ENCODE results near the gene SVOPL.

SVOPL gene

GRCh38 chr7:138662076-138662990 lies 38.8 kb downstream of the SVOPL start:
- no peak for FAIRE-seq

GRCh38 chr7:138661069-138661635 lies 40.0 kb downstream of the SVOPL start:
- DNase-seq (ENCODE audit: insufficient read length, low spot score) (no peak), FAIRE-seq (no peak)

More at GRCh38 chr7:138662076-138662990, 38.8 kb downstream of the SVOPL start:
- DNase-seq (ENCODE audit: insufficient read length, low spot score) = no peak

- no peak for FAIRE-seq
- no peak for DNase-seq (ENCODE audit: insufficient read length, low spot score)
Measured at GRCh38 chr7:138658889-138659288, 42.3 kb downstream of the SVOPL start.

DNA sequence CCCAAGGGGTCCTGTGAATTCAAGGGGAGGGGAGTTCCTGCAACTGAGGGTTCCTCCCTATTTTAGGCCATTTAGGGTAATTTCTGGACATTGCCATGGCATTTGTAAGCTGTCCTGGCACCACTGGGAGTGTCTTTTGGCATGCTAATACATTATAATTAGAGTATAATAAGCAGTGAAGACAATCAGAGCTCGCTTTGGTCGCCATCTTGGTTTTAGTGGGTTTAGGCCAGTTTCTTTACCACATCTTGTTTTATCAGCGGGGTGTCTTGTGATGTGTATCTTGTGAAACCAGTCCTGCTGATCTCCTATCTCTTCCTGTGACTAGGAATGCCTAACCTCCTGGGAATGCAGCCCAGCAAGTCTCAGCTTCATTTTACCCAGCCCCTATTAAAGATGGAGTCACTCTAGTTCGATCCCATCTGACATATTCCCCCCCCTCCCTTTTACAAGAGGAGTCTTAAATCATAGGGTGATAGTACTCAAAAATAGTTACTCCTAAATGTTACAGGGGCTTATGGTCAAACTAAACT lies 43.2 kb downstream of the SVOPL start:
- no peak for DNase-seq (ENCODE audit: insufficient read length, low spot score)
- FAIRE-seq = no peak

GRCh38 chr7:138656952-138657351 lies 44.2 kb downstream of the SVOPL start:
- DNase-seq (ENCODE audit: insufficient read length, low spot score) (no peak), FAIRE-seq (no peak)

GRCh38 chr7:138654616-138655015 lies 46.5 kb downstream of the SVOPL start:
- FAIRE-seq = no peak
- DNase-seq (ENCODE audit: insufficient read length, low spot score) = no peak

GRCh38 chr7:138649506-138649905 lies 51.7 kb downstream of the SVOPL start:
- FAIRE-seq (no peak), DNase-seq (ENCODE audit: insufficient read length, low spot score) (no peak)

GRCh38 chr7:138645284-138645683 lies 55.9 kb downstream of the SVOPL start:
- DNase-seq (ENCODE audit: insufficient read length, low spot score) = no peak
- FAIRE-seq = no peak

DNA sequence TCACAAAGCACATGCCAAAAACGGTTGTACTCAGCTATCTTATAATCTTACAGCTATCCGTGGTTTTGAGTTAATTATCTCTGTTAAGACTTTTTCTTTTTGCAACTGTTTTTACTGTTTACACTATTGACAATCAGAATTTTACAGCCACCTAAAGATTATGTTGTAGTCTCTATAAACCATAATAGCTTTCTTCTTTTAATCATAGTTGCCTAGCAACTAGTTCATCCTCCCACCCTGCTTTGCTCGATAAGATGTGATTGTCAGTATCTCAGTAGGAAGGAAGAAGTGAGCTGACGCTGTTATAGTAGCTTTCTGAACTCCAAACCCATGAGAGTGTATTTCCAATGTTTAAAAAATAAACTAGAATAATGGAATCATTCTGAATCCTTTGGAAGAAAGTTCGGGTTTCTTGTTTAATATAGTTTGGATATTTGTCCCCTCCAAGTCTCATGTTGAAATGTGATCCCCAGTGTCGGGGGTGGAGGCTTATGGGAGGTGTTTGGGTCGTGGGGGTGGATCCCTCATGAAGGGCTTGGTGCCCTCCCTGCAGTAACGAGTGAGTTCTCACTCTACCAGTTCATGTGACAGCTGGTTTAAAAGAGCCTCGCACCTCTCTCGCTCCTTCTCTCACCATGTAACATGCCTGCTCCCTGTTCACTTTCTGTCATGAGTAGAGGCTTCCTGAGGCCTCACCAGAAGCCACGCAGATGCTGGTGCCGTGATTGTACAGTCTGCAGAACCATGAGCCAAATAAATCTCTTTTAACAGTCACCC lies 68.1 kb downstream of the SVOPL start:
- DNase-seq (ENCODE audit: insufficient read length, low spot score) (no peak), FAIRE-seq (no peak)

GRCh38 chr7:138632384-138632783 lies 68.8 kb downstream of the SVOPL start:
- FAIRE-seq = no peak

DNA sequence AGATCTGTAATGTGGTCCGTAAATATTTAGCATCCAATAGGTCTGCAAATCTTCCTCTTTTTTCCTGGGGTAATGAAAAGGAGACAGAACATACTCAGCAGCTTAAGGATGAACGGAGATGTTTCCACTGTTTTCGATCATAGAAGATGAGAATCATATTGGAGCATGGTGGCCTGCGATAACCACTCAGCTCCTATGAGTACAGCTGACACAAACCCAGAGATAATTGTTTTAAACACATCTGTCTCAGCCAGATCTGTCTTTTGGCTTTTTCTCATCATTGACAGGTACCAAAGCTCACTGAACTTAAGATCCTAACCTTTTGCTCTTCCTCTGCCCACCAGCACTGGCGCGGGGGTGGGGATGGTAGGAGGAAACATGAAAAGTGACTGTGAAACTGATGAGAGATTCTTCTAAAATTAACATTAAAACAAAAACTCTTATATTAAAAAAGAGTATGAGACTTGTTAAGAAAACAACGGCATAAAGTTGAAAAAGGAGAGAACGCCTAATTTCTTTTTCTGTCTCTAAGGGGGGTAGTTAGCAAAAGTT lies 71.0 kb downstream of the SVOPL start:
- FAIRE-seq = no peak

More at GRCh38 chr7:138632384-138632783, 68.8 kb downstream of the SVOPL start:
- no peak for DNase-seq (ENCODE audit: insufficient read length, low spot score)

DNA sequence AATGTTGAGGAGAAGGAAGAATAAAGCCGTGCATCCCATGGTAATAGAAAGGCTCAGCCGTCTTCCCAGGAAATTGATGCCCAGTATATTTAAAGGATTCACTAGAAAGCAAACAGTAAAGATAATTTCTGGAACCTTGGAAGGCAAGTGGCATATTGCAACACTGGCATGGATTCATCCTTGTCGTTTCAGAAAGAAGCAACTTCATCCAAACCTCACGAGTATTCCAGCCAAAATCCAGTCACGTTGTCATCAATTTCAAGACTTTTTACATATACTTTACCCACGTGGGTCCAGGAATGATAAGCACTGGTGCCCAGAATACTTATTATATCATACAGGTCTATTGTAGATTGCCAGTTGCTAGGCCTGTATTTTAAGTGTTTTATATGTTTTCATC lies 73.8 kb downstream of the SVOPL start:
- DNase-seq (ENCODE audit: insufficient read length, low spot score) (no peak), FAIRE-seq (no peak)

More for the DNA sequence above, 71.0 kb downstream of the SVOPL start:
- no peak for DNase-seq (ENCODE audit: insufficient read length, low spot score)

GRCh38 chr7:138626846-138627245 lies 74.3 kb downstream of the SVOPL start:
- FAIRE-seq (peak; percentile 8), DNase-seq (ENCODE audit: insufficient read length, low spot score) (no peak)

GRCh38 chr7:138625849-138626230 lies 75.3 kb downstream of the SVOPL start:
- no peak for DNase-seq (ENCODE audit: insufficient read length, low spot score)
- FAIRE-seq = no peak

- FAIRE-seq = peak; percentile 4
- DNase-seq (ENCODE audit: insufficient read length, low spot score) = no peak
Measured at GRCh38 chr7:138625084-138625848, 75.9 kb downstream of the SVOPL start.

DNA sequence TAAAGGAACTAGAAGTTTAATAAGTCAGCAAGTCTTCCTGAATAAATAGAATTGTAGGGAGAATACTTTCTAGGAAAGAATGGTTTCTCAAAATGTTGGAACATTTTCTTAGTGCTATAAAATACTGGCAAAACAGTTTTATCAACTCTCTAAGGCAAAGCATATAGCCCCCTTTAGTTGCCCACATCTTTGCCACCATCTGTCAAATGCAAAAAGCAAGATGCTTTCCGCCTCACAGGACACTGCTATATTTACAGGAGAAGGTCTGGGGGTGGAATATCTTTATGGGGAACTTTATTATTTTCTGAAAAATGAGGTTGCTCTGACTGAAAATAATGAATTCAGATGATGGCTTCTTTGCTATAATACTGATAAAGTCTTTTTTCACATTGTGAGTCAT lies 78.3 kb downstream of the SVOPL start:
- FAIRE-seq = no peak
- DNase-seq (ENCODE audit: insufficient read length, low spot score) = no peak

- FAIRE-seq = no peak
Measured at GRCh38 chr7:138618933-138619332, 82.2 kb downstream of the SVOPL start.

GRCh38 chr7:138618506-138618905 lies 82.7 kb downstream of the SVOPL start:
- no peak for FAIRE-seq
- no peak for DNase-seq (ENCODE audit: insufficient read length, low spot score)

More at GRCh38 chr7:138618933-138619332, 82.2 kb downstream of the SVOPL start:
- DNase-seq (ENCODE audit: insufficient read length, low spot score) = no peak

GRCh38 chr7:138616085-138616484 lies 85.1 kb downstream of the SVOPL start:
- FAIRE-seq = peak; percentile 14

DNA sequence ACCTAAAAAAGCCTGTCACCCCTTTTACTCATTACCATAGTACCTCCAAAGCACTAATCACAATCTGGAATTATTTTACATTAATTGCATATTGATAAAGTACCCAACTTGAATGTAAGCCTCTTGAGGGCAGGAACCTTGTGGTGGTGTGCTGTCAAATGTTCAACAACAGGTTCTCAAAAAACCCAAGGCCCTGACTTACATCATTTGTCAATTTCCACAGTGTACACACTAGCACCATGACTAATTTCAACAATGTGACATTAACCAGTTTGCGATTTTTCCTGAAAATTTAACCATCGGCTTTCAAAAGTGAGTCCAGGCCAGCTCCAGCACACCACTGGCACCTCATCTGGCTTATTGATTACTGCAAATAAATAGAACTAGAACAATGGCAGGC lies 87.5 kb downstream of the SVOPL start:
- no peak for FAIRE-seq

More at GRCh38 chr7:138616085-138616484, 85.1 kb downstream of the SVOPL start:
- no peak for DNase-seq (ENCODE audit: insufficient read length, low spot score)

More for the DNA sequence above, 87.5 kb downstream of the SVOPL start:
- no peak for DNase-seq (ENCODE audit: insufficient read length, low spot score)

Data from GM19239 (cell line).